Measurements from ENCODE around the gene KCNK10.

DNA sequence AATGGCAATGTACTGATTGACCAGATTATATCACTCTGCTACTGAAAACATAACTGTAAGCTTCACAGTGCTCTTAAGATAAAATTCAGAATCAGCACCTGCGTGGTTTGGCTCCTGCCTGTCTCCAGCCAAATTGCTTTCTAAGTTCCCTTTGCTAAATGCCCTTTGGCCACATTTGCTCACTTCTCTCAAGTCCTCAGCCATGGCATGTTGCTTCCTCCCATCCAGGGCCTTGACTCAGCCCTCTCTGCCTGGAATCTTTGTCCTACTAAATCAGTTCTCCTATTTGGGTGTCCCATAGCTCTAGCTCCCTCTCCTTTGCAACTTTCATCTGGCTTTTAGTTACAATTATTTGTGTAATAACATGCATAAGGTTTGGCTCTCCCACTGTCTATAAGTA lies 71.4 kb downstream of the KCNK10 start:
- TF ChIP-seq, protein P1, sequence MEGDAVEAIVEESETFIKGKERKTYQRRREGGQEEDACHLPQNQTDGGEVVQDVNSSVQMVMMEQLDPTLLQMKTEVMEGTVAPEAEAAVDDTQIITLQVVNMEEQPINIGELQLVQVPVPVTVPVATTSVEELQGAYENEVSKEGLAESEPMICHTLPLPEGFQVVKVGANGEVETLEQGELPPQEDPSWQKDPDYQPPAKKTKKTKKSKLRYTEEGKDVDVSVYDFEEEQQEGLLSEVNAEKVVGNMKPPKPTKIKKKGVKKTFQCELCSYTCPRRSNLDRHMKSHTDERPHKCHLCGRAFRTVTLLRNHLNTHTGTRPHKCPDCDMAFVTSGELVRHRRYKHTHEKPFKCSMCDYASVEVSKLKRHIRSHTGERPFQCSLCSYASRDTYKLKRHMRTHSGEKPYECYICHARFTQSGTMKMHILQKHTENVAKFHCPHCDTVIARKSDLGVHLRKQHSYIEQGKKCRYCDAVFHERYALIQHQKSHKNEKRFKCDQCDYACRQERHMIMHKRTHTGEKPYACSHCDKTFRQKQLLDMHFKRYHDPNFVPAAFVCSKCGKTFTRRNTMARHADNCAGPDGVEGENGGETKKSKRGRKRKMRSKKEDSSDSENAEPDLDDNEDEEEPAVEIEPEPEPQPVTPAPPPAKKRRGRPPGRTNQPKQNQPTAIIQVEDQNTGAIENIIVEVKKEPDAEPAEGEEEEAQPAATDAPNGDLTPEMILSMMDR (IDR thresholded peaks at IDR 0.05; ENCODE audit: low read depth, low read length) = no peak
- no peak for TF ChIP-seq POLR2A (IDR thresholded peaks at IDR 0.05; ENCODE audit: extremely low read depth, insufficient read length)
- TF ChIP-seq, protein P2, sequence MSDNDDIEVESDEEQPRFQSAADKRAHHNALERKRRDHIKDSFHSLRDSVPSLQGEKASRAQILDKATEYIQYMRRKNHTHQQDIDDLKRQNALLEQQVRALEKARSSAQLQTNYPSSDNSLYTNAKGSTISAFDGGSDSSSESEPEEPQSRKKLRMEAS (IDR thresholded peaks at IDR 0.05; ENCODE audit: low read depth, low read length) = no peak
